Esophagus muscularis mucosa (tissue), 4 donors: Measurements from ENCODE around the gene SLC38A10.

Experiments
- EP300 ChIP-seq: sonication (generic); formaldehyde crosslinking; IDR thresholded peaks from one replicate; pipeline ENCODE4 v1.6.1; 2017; ENCODE audit warnings: antibody characterized with exemption
- POLR2A ChIP-seq: fragments of 450-650 bp; IDR thresholded peaks from one replicate; pipeline ENCODE4 v1.6.1; 2017; ENCODE audit warnings: antibody characterized with exemption, moderate library complexity, mild to moderate bottlenecking, low read depth
- TF ChIP-seq, protein P1 (sequence below), 3 experiments: fragments of 200-600 bp in 2 of 3; fragments of 450-650 bp in 1 of 3; sonication (generic) in 2 of 3; IDR thresholded peaks; one replicate each; pipeline ENCODE4 v1.5.1; 2017 to 2019; ENCODE audit warnings: antibody characterized with exemption in 3 of 3, mild to moderate bottlenecking in 2 of 3, moderate library complexity in 1 of 3

DNA sequence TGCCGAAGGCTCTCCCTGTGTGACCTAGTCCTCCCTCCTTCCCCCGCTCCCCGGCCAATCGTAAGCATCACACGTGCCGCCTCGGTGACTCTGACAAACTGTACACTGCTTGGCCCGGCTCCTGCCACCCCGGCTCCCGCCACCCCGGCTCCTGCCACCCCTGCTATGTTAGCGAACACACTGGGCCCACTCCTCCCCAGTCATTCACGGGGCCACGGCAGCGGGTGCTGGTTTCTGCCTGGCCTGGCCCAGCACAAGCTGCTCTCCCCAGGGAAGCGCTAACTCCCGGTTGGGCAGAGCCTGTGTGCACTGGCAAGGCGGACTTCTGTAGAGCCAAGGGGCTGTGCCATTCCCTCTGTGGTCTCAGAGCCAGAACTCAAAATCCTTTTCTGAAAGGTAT, 34.0 kb downstream of the SLC38A10 start:
- TF ChIP-seq, protein P1, sequence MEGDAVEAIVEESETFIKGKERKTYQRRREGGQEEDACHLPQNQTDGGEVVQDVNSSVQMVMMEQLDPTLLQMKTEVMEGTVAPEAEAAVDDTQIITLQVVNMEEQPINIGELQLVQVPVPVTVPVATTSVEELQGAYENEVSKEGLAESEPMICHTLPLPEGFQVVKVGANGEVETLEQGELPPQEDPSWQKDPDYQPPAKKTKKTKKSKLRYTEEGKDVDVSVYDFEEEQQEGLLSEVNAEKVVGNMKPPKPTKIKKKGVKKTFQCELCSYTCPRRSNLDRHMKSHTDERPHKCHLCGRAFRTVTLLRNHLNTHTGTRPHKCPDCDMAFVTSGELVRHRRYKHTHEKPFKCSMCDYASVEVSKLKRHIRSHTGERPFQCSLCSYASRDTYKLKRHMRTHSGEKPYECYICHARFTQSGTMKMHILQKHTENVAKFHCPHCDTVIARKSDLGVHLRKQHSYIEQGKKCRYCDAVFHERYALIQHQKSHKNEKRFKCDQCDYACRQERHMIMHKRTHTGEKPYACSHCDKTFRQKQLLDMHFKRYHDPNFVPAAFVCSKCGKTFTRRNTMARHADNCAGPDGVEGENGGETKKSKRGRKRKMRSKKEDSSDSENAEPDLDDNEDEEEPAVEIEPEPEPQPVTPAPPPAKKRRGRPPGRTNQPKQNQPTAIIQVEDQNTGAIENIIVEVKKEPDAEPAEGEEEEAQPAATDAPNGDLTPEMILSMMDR (IDR thresholded peaks at IDR 0.05), result no peak
- TF ChIP-seq POLR2A (no peak), EP300 (no peak)
